Activated T-cell treated with anti-CD3 and anti-CD28 coated beads for 4 hours (primary cell): ENCODE data around the gene LEMD2.
"Not testable (repeated sequence)": the region's sequence is repeated elsewhere in the genome, so short reads cannot be mapped to it uniquely, and the experiment has no call there.

Source experiments
- DNase-seq: peaks from one replicate; pipeline ENCODE4 v3.0.0-alpha.2; 2020

The LEMD2 gene

GRCh38 chr6:33788694-33789549, at the start of gene LEMD2:
Gene LEMD2, minus strand, starts transcription at chr6:33789130. Its CDS starts 14 bp downstream, at chr6:33789116.
- DNase-seq: peak; percentile 90

DNA sequence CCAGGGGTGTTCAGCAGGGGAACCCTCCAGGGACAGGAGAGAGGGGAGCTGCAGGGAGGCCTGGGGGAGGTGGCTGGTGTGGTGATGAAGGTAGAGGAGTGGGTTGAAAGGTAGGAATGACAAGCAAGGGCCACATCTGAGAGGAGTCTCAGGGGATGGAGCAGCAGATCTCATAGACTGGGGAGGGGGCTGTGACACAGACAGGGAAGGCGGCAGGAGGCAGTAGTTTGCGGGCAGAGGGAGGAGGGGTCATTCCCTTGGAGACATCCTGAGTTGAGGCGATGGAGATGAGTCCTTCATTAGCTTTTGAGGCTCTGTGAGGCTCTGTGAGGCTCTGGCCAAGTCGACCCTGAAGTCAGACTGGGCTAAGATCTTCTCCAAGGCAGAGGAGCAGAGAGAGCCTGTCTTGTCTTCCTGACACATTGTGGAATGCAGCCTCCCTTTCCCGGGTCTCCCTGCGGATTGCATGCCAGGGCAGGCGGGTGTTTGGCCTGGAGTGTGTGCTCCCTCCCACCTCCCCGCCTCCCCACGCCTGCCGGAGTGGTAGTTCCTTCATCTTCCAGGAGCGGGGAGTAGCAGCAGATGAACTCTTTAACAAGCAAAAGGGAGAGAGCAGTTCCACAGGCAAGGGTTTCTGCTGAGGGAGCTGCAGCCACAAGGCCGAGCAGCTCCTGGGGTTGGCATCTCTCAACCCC, 49.2 kb upstream of the LEMD2 start:
- no peak for DNase-seq

DNA sequence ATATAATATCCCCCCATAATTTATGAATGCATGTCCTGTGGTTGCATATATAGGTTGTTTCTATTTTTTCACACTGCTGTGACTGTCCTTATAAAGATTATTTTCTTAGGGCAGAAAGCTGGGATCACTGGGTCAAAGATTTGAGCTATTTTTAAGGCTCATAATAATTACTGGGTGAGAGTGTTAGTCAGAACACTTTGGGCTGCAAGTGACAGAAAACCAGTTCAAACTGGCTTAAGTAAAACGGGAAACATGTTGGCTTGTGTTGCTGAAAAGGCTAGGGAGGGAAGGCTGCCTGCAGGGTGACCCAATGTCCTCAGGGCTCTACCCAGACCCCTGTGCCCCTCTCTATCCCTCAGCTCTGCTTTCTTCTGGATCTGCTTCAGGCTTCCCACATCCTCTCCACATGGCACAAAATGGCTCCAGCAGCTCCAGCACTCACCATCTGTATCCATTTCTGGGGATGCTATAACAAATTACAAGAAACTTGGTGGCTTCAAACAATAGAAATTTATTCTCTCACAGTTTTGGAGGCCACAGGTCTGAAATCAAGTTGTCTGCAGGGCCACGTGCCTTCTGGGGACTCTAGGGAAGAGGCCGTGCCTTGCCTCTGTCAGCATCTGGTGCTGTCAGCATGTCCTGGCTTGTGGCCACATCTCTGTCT, 48.0 kb upstream of the LEMD2 start:
- no peak for DNase-seq

GRCh38 chr6:33834401-33835392, 45.8 kb upstream of the LEMD2 start:
- DNase-seq: no peak

- no peak for DNase-seq
These were observed 44.7 kb upstream of the LEMD2 start for GRCh38 chr6:33833599-33833998.

DNA sequence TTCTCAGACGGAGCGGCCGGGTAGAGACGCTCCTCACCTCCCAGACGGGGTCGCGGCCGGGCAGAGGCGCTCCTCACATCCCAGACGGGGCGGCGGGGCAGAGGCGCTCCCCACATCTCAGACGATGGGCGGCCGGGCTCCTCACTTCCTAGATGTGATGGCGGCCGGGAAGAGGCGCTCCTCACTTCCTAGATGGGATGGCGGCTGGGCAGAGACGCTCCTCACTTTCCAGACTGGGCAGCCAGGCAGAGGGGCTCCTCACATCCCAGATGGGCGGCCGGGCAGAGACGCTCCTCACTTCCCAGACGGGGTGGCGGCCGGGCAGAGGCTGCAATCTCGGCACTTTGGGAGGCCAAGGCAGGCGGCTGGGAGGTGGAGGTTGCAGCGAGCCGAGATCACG, 43.9 kb upstream of the LEMD2 start:
- DNase-seq: not testable (repeated sequence)

- not testable (repeated sequence) for DNase-seq
These were observed 42.8 kb upstream of the LEMD2 start for GRCh38 chr6:33831725-33832124.

DNA sequence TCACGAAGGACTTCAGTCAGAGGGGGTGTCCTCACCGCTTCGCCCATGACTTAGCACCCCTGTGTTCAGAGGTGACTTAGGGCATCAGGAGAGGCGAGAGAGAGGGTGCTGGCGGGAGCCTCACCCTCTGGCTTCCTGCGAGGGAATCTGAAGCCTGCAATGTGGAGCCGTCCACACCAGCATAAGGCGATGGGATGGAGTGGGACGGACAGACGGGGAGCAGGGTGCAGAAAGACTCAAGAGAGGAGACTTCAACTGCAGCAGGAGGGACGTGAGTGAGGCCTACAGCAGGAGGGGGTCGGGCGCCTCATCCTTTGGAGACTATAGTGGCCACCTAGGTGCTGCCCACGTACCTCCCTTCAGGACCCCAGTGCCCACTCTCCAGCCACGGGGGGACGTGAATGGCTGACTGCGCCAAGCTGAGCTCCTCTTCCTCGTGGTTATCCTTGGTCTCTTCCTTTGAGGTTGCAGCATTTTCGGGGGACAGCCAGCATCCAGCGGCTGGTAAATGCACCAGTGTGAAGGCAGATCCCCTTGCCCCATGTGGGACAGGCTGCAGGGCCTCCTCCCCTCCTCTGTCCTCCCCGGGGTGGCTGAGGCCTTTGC, 41.8 kb upstream of the LEMD2 start:
- DNase-seq: no peak

GRCh38 chr6:33828764-33829731, 40.1 kb upstream of the LEMD2 start:
- no peak for DNase-seq

DNA sequence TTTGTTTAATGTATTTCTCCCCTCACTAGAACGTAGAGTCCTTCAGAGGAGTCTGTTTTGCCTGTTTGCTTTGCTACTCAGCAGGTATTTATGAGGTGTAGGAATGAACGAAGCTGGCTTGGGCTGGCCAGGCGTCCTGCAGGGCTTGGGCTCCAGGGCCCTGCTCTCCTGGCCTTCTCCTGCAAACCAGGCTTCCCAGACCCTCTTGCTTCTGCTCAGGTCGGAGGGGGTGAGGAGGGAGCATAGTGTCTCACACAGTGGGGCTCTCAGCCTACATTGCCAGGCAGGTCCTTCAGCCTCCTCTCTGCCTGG, 39.5 kb upstream of the LEMD2 start:
- no peak for DNase-seq

GRCh38 chr6:33827546-33828451, 38.9 kb upstream of the LEMD2 start:
- no peak for DNase-seq

GRCh38 chr6:33826537-33826936, 37.6 kb upstream of the LEMD2 start:
- no peak for DNase-seq

GRCh38 chr6:33824461-33825154, 35.7 kb upstream of the LEMD2 start:
- DNase-seq: no peak

GRCh38 chr6:33823806-33824205, 34.9 kb upstream of the LEMD2 start:
- no peak for DNase-seq

DNA sequence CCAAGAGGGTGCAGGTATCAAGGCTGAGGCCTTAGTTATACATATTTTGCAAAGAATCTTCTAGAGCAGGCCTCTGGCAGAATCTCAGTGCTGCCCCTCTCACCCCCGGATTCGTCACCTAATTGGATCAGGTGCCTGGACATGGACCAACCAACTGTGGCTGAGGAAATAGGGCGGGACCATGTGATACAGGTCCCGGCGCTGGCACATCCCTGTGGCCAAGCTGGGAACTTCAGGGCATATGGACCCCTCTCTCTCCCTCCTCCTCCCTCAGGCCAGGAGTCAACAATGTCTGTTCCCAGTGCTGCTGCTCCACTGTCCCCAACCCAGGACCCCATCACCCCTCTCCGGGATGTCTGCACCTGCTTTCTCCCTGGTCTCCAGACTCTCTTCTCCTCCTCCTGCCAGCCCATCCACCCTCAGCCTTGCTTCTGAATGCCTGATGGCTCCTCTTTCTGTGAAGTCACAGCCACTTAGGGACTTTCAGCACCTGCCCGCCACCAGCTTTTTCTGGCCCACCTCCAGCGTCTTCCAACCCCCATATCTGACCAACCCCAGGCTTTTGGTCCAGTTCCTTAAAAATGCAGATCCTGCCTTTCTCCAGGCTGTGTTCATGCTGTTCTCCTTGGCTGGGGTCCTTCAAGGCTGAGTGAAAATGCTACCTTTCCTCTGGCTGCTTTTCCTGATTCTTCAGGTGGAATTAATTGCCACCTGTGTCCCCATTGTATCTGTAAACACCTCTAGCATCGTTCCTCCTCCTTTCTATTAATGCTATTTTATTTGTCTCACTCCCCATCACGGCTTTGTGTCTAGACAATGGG, 33.9 kb upstream of the LEMD2 start:
- no peak for DNase-seq

- no peak for DNase-seq
These were observed 32.0 kb upstream of the LEMD2 start for GRCh38 chr6:33820784-33821520.

DNA sequence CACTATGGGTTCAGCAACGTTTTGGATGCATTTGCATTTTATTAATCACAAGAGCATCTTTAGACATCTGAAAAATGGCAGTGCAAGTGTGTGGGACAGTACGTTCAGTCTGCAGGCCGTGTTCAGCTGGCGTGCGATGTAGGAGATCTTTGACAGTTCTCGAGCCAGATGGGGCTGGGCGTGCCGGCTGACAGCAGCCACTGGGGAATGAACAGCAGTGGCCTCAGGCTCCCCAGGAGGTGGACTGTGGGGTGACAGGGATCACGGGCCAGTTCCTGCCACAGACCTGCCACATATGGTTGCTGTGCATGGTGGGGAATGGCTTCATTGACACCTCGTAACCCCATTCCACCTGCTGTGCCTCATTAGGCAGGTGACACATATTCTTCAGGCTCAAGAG, 31.3 kb upstream of the LEMD2 start:
- no peak for DNase-seq

GRCh38 chr6:33819021-33819420, 30.1 kb upstream of the LEMD2 start:
- no peak for DNase-seq
